ENCODE data around the gene HK2.

Gene HK2

GRCh38 chr2:74814102-74814501 is 19.8 kb upstream of the HK2 start:
- no peak overlapping the region for H3K27ac ChIP-seq (replicated peaks)
- TF ChIP-seq CTCF (IDR thresholded peaks at IDR 0.05; ENCODE audit: insufficient read depth, low read length), result no peak
- no peak for TF ChIP-seq SPI1 (IDR thresholded peaks at IDR 0.05; ENCODE audit: borderline replicate concordance, low read depth)
- no peak for TF ChIP-seq REST (IDR thresholded peaks at IDR 0.05; ENCODE audit: insufficient replicate concordance, low read depth)
- TF ChIP-seq GABPA (IDR thresholded peaks at IDR 0.05; ENCODE audit: low read depth), result no peak
- TF ChIP-seq POLR2AphosphoS5 (IDR thresholded peaks at IDR 0.05; ENCODE audit: low read depth), result no peak
- H3K4me3 ChIP-seq (replicated peaks; ENCODE audit: insufficient read depth, low read length), result no peak overlapping the region
- H3K27me3 ChIP-seq (ENCODE audit: insufficient read depth, poor library complexity, severe bottlenecking), result no peaks in the 10 kb centered on the region
- no peak for DNase-seq (ENCODE audit: low read depth in 1 of 2, low spot score in 1 of 2)

GRCh38 chr2:74815941-74816340 is 18.0 kb upstream of the HK2 start:
- H3K27me3 ChIP-seq (ENCODE audit: insufficient read depth, poor library complexity, severe bottlenecking), result no peaks in the 10 kb centered on the region
- peak overlapping the region; percentile 73 for H3K27ac ChIP-seq (replicated peaks)
- no peak overlapping the region for H3K4me3 ChIP-seq (replicated peaks; ENCODE audit: insufficient read depth, low read length)
- TF ChIP-seq CTCF (IDR thresholded peaks at IDR 0.05; ENCODE audit: insufficient read depth, low read length) (no peak), REST (IDR thresholded peaks at IDR 0.05; ENCODE audit: insufficient replicate concordance, low read depth) (no peak), SPI1 (IDR thresholded peaks at IDR 0.05; ENCODE audit: borderline replicate concordance, low read depth) (no peak), POLR2AphosphoS5 (IDR thresholded peaks at IDR 0.05; ENCODE audit: low read depth) (no peak), GABPA (IDR thresholded peaks at IDR 0.05; ENCODE audit: low read depth) (no peak)
- peak in 1 of 2 experiments; percentile 22 for DNase-seq (ENCODE audit: low read depth in 1 of 2, low spot score in 1 of 2)

- H3K4me3 ChIP-seq (replicated peaks; ENCODE audit: insufficient read depth, low read length), result peak overlapping the region; percentile 17; the same call in 1 of the 2 replicates
- peak overlapping the region; percentile 73 for H3K27ac ChIP-seq (replicated peaks)
- DNase-seq (ENCODE audit: low read depth in 1 of 2, low spot score in 1 of 2), result peak in 1 of 2 experiments; percentile 59
- H3K27me3 ChIP-seq (ENCODE audit: insufficient read depth, poor library complexity, severe bottlenecking), result no peaks in the 10 kb centered on the region
- TF ChIP-seq GABPA (IDR thresholded peaks at IDR 0.05; ENCODE audit: low read depth), result no peak
- TF ChIP-seq CTCF (IDR thresholded peaks at IDR 0.05; ENCODE audit: insufficient read depth, low read length), result no peak
- TF ChIP-seq SPI1 (IDR thresholded peaks at IDR 0.05; ENCODE audit: borderline replicate concordance, low read depth), result no peak
- no peak for TF ChIP-seq POLR2AphosphoS5 (IDR thresholded peaks at IDR 0.05; ENCODE audit: low read depth)
- no peak for TF ChIP-seq REST (IDR thresholded peaks at IDR 0.05; ENCODE audit: insufficient replicate concordance, low read depth)
Observed at GRCh38 chr2:74816540-74817303, 17.2 kb upstream of the HK2 start.
